IMR-90 (cell line): ENCODE results near the gene FARP1. TPM values are rescaled to one million over a fixed set of nuclear protein-coding genes. Genes with fewer than 3 reads are reported as not detected.
A peak's percentile ranks its signal among the peaks of the same experiment; 100 is the strongest.

ENCODE experiments used
- ATAC-seq: fragments of 200-7000 bp; cut with Tn5 transposase; 2 replicates; pipeline ENCODE4 v1.9.1; 2020; ENCODE audit warnings: low read depth, mild to moderate bottlenecking, moderate library complexity
- BruUV-seq: library from RNA; stranded (reverse); fragments of 400-500 nt; replicated peaks from 2 replicates; lab custom pipeline; 2021; lab: Mats Ljungman, UMichigan
- CTCF ChIA-PET: fragments of 300-600 bp; formaldehyde crosslinking; extraction: SDS; loops from one replicate; lab custom pipeline; 2021; ENCODE audit warnings: antibody characterized with exemption; lab: Yijun Ruan, JAX
- POLR2A ChIA-PET: fragments of 300-600 bp; sonication (Branson Sonifier 250); formaldehyde crosslinking; loops from one replicate; lab custom pipeline; 2022; ENCODE audit warnings: antibody characterized with exemption; ENCODE audit not compliant: unreplicated experiment; lab: Charles Lee
- DNase-seq: peaks from one replicate; pipeline ENCODE4 v3.0.0; 2013
- H2AFZ ChIP-seq: replicated peaks from 2 replicates; pipeline ENCODE3; 2013; ENCODE audit warnings: low read length, mild to moderate bottlenecking; ENCODE audit not compliant: poor library complexity
- H2AK5ac ChIP-seq: 2 replicates; pipeline ENCODE4 v1.6.1; 2013; ENCODE audit warnings: low read depth, low read length, inconsistent platforms
- H2AK9ac ChIP-seq: replicated peaks from 2 replicates; pipeline ENCODE3; 2013; ENCODE audit warnings: mild to moderate bottlenecking, low read depth, low read length, moderate library complexity; ENCODE audit not compliant: poor library complexity
- H2BK120ac ChIP-seq: 2 replicates; pipeline ENCODE4 v1.6.1; 2013; ENCODE audit warnings: low read depth, low read length, inconsistent platforms
- H2BK15ac ChIP-seq: 3 replicates; pipeline ENCODE4 v1.6.1; 2013; ENCODE audit warnings: low read depth, low read length, inconsistent platforms
- H2BK20ac ChIP-seq: 2 replicates; pipeline ENCODE4 v1.6.1; 2013; ENCODE audit warnings: low read depth, mild to moderate bottlenecking, inconsistent platforms, low read length, moderate library complexity
- H2BK5ac ChIP-seq: 2 replicates; pipeline ENCODE4 v1.6.1; 2013; ENCODE audit warnings: mild to moderate bottlenecking, low read depth, low read length, inconsistent platforms; ENCODE audit not compliant: poor library complexity, severe bottlenecking
- H3K14ac ChIP-seq: replicated peaks from 2 replicates; pipeline ENCODE4 v1.6.1; 2013; ENCODE audit warnings: low read depth, low read length, inconsistent platforms
- H3K18ac ChIP-seq: 2 replicates; pipeline ENCODE4 v1.6.1; 2013; ENCODE audit warnings: low read depth, low read length, control low read depth
- H3K23ac ChIP-seq: 2 replicates; pipeline ENCODE4 v1.6.1; 2013; ENCODE audit warnings: low read depth, low read length, inconsistent platforms
- H3K27ac ChIP-seq: 2 replicates; pipeline ENCODE4 v1.5.1; 2013; ENCODE audit warnings: mild to moderate bottlenecking, control low read depth, low read length; ENCODE audit not compliant: insufficient read depth
- H3K27me3 ChIP-seq: 2 replicates; pipeline ENCODE4 v1.6.1; 2013; ENCODE audit warnings: low read length; ENCODE audit not compliant: control insufficient read depth, insufficient read depth
- H3K36me3 ChIP-seq: 2 replicates; pipeline ENCODE4 v1.6.1; 2013; ENCODE audit warnings: low read length, mixed read lengths; ENCODE audit not compliant: control insufficient read depth, insufficient read depth
- H3K4ac ChIP-seq: 2 replicates; pipeline ENCODE4 v1.6.1; 2013; ENCODE audit warnings: low read depth, low read length, inconsistent platforms
- H3K4me1 ChIP-seq: 2 replicates; pipeline ENCODE4 v1.6.1; 2013; ENCODE audit warnings: low read length, mixed read lengths; ENCODE audit not compliant: control insufficient read depth, insufficient read depth
- H3K4me2 ChIP-seq: 2 replicates; pipeline ENCODE4 v1.6.1; 2013; ENCODE audit warnings: low read depth, mild to moderate bottlenecking, control low read depth, low read length, moderate library complexity
- H3K4me3 ChIP-seq: 2 replicates; pipeline ENCODE4 v1.5.1; 2013; ENCODE audit warnings: low read depth, mild to moderate bottlenecking, control low read depth, low read length, moderate library complexity; ENCODE audit not compliant: insufficient read depth
- H3K56ac ChIP-seq: 2 replicates; pipeline ENCODE4 v1.6.1; 2013; ENCODE audit warnings: low read length, inconsistent platforms; ENCODE audit not compliant: insufficient read depth; ENCODE audit errors: extremely low read depth
- H3K79me1 ChIP-seq, 2 experiments: 2 replicates each; pipeline ENCODE4 v1.6.1; 2013; ENCODE audit warnings: low read length in 2 of 2, inconsistent platforms in 1 of 2, low read depth in 1 of 2
- H3K9ac ChIP-seq: 2 replicates; pipeline ENCODE4 v1.6.1; 2013; ENCODE audit warnings: low read depth, low read length, control low read depth
- H3K9me1 ChIP-seq: 2 replicates; pipeline ENCODE4 v1.6.1; 2013; ENCODE audit warnings: low read length, inconsistent platforms; ENCODE audit not compliant: insufficient read depth
- H3K9me3 ChIP-seq: 2 replicates; pipeline ENCODE4 v1.6.1; 2013; ENCODE audit warnings: low read length; ENCODE audit not compliant: control insufficient read depth, insufficient read depth
- H4K20me1 ChIP-seq: 2 replicates; pipeline ENCODE4 v1.6.1; 2013; ENCODE audit warnings: low read length, inconsistent platforms; ENCODE audit not compliant: insufficient read depth
- H4K5ac ChIP-seq: 2 replicates; pipeline ENCODE4 v1.6.1; 2013; ENCODE audit warnings: mild to moderate bottlenecking, low read depth, low read length, control low read depth
- H4K8ac ChIP-seq, 2 experiments: 2 replicates each; pipeline ENCODE4 v1.6.1; 2013; ENCODE audit warnings: low read depth in 2 of 2, low read length in 2 of 2, control low read depth in 1 of 2, inconsistent platforms in 1 of 2
- H4K91ac ChIP-seq: 2 replicates; pipeline ENCODE4 v1.6.1; 2013; ENCODE audit warnings: low read depth, low read length, inconsistent platforms; ENCODE audit not compliant: insufficient read depth
- BHLHE40 ChIP-seq: fragments of 150-350 bp; IDR thresholded peaks from 2 replicates; pipeline ENCODE4 v1.6.1; 2016; ENCODE audit warnings: mild to moderate bottlenecking, low read depth, low read length
- CEBPB ChIP-seq: IDR thresholded peaks from 2 replicates; pipeline ENCODE4 v1.6.1; 2012; ENCODE audit warnings: low read depth, low read length, improper control_type of control experiment
- CHD1 ChIP-seq: IDR thresholded peaks from 2 replicates; pipeline ENCODE4 v1.6.1; 2012; ENCODE audit warnings: low read depth, low read length, improper control_type of control experiment
- CTCF ChIP-seq: conservative IDR thresholded peaks from 2 replicates; pipeline ENCODE4 v1.5.1; 2012; ENCODE audit warnings: mild to moderate bottlenecking, low read depth, low read length, improper control_type of control experiment
- FOS ChIP-seq: fragments of 150-350 bp; IDR thresholded peaks from 2 replicates; pipeline ENCODE4 v1.6.1; 2016; ENCODE audit warnings: low read depth, low read length
- MAFK ChIP-seq: IDR thresholded peaks from 2 replicates; pipeline ENCODE4 v1.6.1; 2012; ENCODE audit warnings: low read depth, low read length, improper control_type of control experiment
- MAZ ChIP-seq: IDR thresholded peaks from 2 replicates; pipeline ENCODE4 v1.6.1; 2012; ENCODE audit warnings: low read depth, mild to moderate bottlenecking, low read length, improper control_type of control experiment, moderate library complexity, borderline replicate concordance
- MXI1 ChIP-seq: IDR thresholded peaks from 2 replicates; pipeline ENCODE4 v1.6.1; 2012; ENCODE audit warnings: low read depth, mild to moderate bottlenecking, low read length, moderate library complexity, borderline replicate concordance
- NFE2L2 ChIP-seq: fragments of 150-350 bp; IDR thresholded peaks from 2 replicates; pipeline ENCODE4 v1.6.1; 2016; ENCODE audit warnings: low read depth, mild to moderate bottlenecking, low read length
- POLR2A ChIP-seq: IDR thresholded peaks from 2 replicates; pipeline ENCODE4 v1.6.1; 2012; ENCODE audit warnings: mild to moderate bottlenecking, low read depth, low read length
- RAD21 ChIP-seq: IDR thresholded peaks from 2 replicates; pipeline ENCODE4 v1.6.1; 2012; ENCODE audit warnings: low read length, improper control_type of control experiment
- RCOR1 ChIP-seq: IDR thresholded peaks from 2 replicates; pipeline ENCODE4 v1.6.1; 2012; ENCODE audit warnings: mild to moderate bottlenecking, low read length, improper control_type of control experiment; ENCODE audit not compliant: insufficient replicate concordance
- RFX5 ChIP-seq: IDR thresholded peaks from 2 replicates; pipeline ENCODE4 v1.8.0; 2012; ENCODE audit warnings: low read depth, mild to moderate bottlenecking, low read length, moderate library complexity
- SMC3 ChIP-seq: fragments of 150-350 bp; IDR thresholded peaks from 2 replicates; pipeline ENCODE4 v1.6.1; 2016; ENCODE audit warnings: low read depth, mild to moderate bottlenecking, antibody characterized with exemption, low read length, moderate library complexity
- WGBS, 2 experiments: methylation state at CpG; one replicate each; pipeline versions ENCODE4 v1.1.5 to v1.1.7; 2013; ENCODE audit warnings: missing lambda C conversion rate in 2 of 2; ENCODE audit not compliant: insufficient read length in 1 of 2; ENCODE audit errors: extremely low coverage in 2 of 2; 5-methylcytosine and 5-hydroxymethylcytosine counted together
- dilution Hi-C: fragments of 300-500 bp; cut with HindIII; formaldehyde crosslinking; loops from one replicate; pipeline ENCODE4 v1.14.3; 2018; ENCODE audit warnings: low sequenced_read_pairs; ENCODE audit not compliant: unreplicated experiment
- in situ Hi-C: fragments of 300-500 bp; cut with MboI; formaldehyde crosslinking; loops from 3 replicates; pipeline ENCODE4 v1.14.3; 2019; ENCODE audit warnings: low sequenced_read_pairs, inconsistent platforms, mixed read lengths
- intact Hi-C: fragments of 100-400 bp; cut with micrococcal nuclease; formaldehyde crosslinking; loops from 2 replicates; pipeline ENCODE4 v1.10.0; 2022
- polyA plus RNA-seq, 3 experiments: library from polyadenylated mRNA; depleted of rRNA; stranded (reverse); fragments of >200 nt; gene quantifications; 2 replicates each; pipeline ENCODE4 v1.2.3, GENCODE V29; 2012; ENCODE audit warnings: low replicate concordance in 1 of 3
- total RNA-seq: library from RNA; depleted of rRNA; stranded (reverse); fragments of >200 nt; gene quantifications from 2 replicates; pipeline ENCODE4 v1.2.3, GENCODE V29; 2012
- TF ChIP-seq, protein P1 (sequence below): fragments of 150-350 bp; IDR thresholded peaks from 2 replicates; pipeline ENCODE4 v1.6.1; 2016; ENCODE audit warnings: low read depth, mild to moderate bottlenecking, low read length, moderate library complexity, borderline replicate concordance
- TF ChIP-seq, protein P2 (sequence below): fragments of 150-350 bp; IDR thresholded peaks from 2 replicates; pipeline ENCODE4 v1.6.1; 2017; ENCODE audit warnings: mild to moderate bottlenecking, antibody characterized with exemption, low read length, low read depth

FARP1 gene
- total and polyA plus RNA-seq, 2 of the 4 experiments (the other 2 are of a cell fraction), result 39.6 to 57.0 TPM

DNA sequence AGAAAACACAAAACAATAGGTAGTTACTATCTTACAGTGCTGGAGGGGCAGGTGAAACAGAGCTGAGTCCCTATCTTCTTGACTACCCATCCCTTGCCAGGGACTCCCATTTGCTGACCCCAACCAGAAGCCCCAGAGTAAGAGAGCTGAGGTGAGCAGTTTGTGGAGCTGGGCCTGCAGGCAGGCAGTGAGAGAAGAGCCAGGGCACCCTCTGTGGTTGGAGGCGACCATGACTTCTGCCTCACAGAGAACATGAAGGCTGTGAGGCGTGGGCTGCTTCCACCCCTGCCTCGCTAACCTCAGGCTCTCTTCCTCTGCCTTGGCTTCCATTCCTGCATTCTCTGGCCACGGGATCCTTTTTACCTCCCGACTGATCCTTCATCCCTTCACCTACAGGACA is 81.7 kb downstream of the FARP1 start:
- Histone ChIP-seq H3K4ac (peak overlapping the region; percentile 34), H3K4me3 (no peak overlapping the region), H3K9me3 (no peaks in the 10 kb centered on the region), H4K91ac (no peak overlapping the region; the same call in 1 of the 2 replicates), H2AFZ (no peak overlapping the region), H3K36me3 (peaks cover 12% of the 10 kb centered on the region), H2BK5ac (no peak overlapping the region), H2BK120ac (no peak overlapping the region), H2BK20ac (no peak overlapping the region), H3K4me1 (peaks cover 30% of the 10 kb centered on the region), H3K18ac (peak overlapping the region; percentile 30; the same call in 1 of the 2 replicates), H2AK5ac (peak overlapping the region; percentile 29; the same call in 1 of the 2 replicates), H3K14ac (no peak overlapping the region; the same call in 1 of the 2 replicates), H3K79me1 (peaks cover 66 to 87% of the 10 kb centered on the region in 2 experiments), H3K27ac (peak overlapping the region; percentile 17; the same call in 1 of the 2 replicates), H3K23ac (no peak overlapping the region), H4K20me1 (peaks cover 15% of the 10 kb centered on the region; the same call in 1 of the 2 replicates), H3K9ac (no peak overlapping the region), H4K5ac (peak overlapping the region; percentile 61; the same call in 1 of the 2 replicates), H3K9me1 (peaks cover 30% of the 10 kb centered on the region), H3K4me2 (no peak overlapping the region), H3K56ac (no peak overlapping the region), H4K8ac (peak overlapping the region in 1 of 2 experiments; percentile 43; a peak in 1 of 4 replicates), H2AK9ac (no peak overlapping the region), H3K27me3 (no peaks in the 10 kb centered on the region), H2BK15ac (no peak overlapping the region)
- BruUV-seq, result no TSS peak
- 96% methylated on average over 3 of the region's 5 CpGs; no CpG with 5 or more reads in 1 of the 2 experiments for WGBS, 2 experiments
- dilution Hi-C loops (no loop called here), intact Hi-C loops (no loop called here), in situ Hi-C loops (no loop called here)
- ATAC-seq (no peak), DNase-seq (no peak)
- POLR2A ChIA-PET, result no interaction called here
- TF ChIP-seq CTCF (no peak), RFX5 (no peak), SMC3 (no peak), CHD1 (no peak), NFE2L2 (no peak), RCOR1 (no peak), FOS (no peak), CEBPB (no peak), MXI1 (no peak), BHLHE40 (no peak), RAD21 (no peak), MAZ (no peak), POLR2A (no peak), MAFK (no peak)
- TF ChIP-seq, protein P1, sequence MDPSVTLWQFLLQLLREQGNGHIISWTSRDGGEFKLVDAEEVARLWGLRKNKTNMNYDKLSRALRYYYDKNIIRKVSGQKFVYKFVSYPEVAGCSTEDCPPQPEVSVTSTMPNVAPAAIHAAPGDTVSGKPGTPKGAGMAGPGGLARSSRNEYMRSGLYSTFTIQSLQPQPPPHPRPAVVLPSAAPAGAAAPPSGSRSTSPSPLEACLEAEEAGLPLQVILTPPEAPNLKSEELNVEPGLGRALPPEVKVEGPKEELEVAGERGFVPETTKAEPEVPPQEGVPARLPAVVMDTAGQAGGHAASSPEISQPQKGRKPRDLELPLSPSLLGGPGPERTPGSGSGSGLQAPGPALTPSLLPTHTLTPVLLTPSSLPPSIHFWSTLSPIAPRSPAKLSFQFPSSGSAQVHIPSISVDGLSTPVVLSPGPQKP, result no peak
- TF ChIP-seq, protein P2, sequence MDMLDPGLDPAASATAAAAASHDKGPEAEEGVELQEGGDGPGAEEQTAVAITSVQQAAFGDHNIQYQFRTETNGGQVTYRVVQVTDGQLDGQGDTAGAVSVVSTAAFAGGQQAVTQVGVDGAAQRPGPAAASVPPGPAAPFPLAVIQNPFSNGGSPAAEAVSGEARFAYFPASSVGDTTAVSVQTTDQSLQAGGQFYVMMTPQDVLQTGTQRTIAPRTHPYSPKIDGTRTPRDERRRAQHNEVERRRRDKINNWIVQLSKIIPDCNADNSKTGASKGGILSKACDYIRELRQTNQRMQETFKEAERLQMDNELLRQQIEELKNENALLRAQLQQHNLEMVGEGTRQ, result no peak
- CTCF ChIA-PET, result interaction anchor here (1.1 kb wide), 1 partner anchor 38 kb away, joined by 3 read pairs; no protein-coding TSS in a partner anchor
